Left ventricle myocardium inferior (tissue), 1 donor: ENCODE measurements around the gene VLDLR. TPM values are rescaled to one million over a fixed set of nuclear protein-coding genes. Genes with fewer than 3 reads are reported as not detected.

Source experiments
- DNase-seq: peaks from one replicate; pipeline ENCODE4 v3.0.0-alpha.2; 2020
- H3K27ac ChIP-seq: fragments of 200-600 bp; replicated peaks from 2 replicates; pipeline ENCODE4 v1.8.0; 2021
- H3K27me3 ChIP-seq: fragments of 200-600 bp; 2 replicates; pipeline ENCODE4 v1.8.0; 2021; ENCODE audit warnings: low read depth
- H3K36me3 ChIP-seq: fragments of 200-600 bp; 2 replicates; pipeline ENCODE4 v1.8.0; 2021
- H3K4me1 ChIP-seq: fragments of 200-600 bp; 2 replicates; pipeline ENCODE4 v1.8.0; 2021
- H3K4me3 ChIP-seq: fragments of 200-600 bp; 2 replicates; pipeline ENCODE4 v1.8.0; 2021; ENCODE audit warnings: mild to moderate bottlenecking, moderate library complexity
- H3K9me3 ChIP-seq: fragments of 200-600 bp; replicated peaks from 2 replicates; pipeline ENCODE4 v1.8.0; 2021
- intact Hi-C: fragments of 100-400 bp; cut with micrococcal nuclease; formaldehyde crosslinking; loops from one replicate; pipeline ENCODE4 v1.11.0; 2022
- total RNA-seq: library from RNA; stranded (reverse); fragmentation: NEBNext Ultra II Directional; extraction: Animal tissue kit (Norgen Biotek cat#: 25700); gene quantifications from one replicate; pipeline ENCODE4 v1.2.1, GENCODE V29; 2021
- TF ChIP-seq, protein P1 (sequence below): fragments of 200-600 bp; IDR thresholded peaks from 2 replicates; pipeline ENCODE4 v1.8.0; 2021; ENCODE audit warnings: antibody characterized with exemption, mild to moderate bottlenecking, borderline replicate concordance
- donor health status: DM: no; HTN: yes; CAD: no; lungs with severe emphysema.

VLDLR gene
- total RNA-seq, 1 donor from 2014 or later, result 144 TPM

DNA sequence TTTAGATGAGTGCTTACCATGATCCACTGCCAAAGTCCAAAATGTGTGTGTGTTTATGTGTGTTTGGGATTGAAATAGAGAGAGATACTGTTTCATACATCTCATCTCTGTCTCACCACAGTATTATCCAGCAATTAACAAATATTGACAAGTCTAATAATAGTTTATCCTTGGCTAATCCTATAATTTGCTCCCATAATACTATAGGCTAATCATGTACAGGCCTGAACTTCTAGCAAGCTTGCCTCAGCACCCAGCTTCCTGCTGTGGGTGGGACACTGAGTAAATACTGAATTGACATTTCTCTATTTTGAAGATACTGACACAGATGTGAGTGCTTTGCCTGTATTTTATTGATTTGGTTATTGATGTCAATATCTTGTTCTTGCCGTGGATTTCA lies 60.4 kb downstream of the VLDLR start:
- DNase-seq, result no peak
- intact Hi-C loops, result no loop called here
- peaks cover 17% of the 10 kb centered on the region for H3K4me1 ChIP-seq
- no peaks in the 10 kb centered on the region for H3K27me3 ChIP-seq
- H3K27ac ChIP-seq, result no peak overlapping the region
- H3K4me3 ChIP-seq, result no peak overlapping the region
- TF ChIP-seq, protein P1, sequence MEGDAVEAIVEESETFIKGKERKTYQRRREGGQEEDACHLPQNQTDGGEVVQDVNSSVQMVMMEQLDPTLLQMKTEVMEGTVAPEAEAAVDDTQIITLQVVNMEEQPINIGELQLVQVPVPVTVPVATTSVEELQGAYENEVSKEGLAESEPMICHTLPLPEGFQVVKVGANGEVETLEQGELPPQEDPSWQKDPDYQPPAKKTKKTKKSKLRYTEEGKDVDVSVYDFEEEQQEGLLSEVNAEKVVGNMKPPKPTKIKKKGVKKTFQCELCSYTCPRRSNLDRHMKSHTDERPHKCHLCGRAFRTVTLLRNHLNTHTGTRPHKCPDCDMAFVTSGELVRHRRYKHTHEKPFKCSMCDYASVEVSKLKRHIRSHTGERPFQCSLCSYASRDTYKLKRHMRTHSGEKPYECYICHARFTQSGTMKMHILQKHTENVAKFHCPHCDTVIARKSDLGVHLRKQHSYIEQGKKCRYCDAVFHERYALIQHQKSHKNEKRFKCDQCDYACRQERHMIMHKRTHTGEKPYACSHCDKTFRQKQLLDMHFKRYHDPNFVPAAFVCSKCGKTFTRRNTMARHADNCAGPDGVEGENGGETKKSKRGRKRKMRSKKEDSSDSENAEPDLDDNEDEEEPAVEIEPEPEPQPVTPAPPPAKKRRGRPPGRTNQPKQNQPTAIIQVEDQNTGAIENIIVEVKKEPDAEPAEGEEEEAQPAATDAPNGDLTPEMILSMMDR, result no peak
- H3K9me3 ChIP-seq, result no peaks in the 10 kb centered on the region
- H3K36me3 ChIP-seq, result no peaks in the 10 kb centered on the region

DNA sequence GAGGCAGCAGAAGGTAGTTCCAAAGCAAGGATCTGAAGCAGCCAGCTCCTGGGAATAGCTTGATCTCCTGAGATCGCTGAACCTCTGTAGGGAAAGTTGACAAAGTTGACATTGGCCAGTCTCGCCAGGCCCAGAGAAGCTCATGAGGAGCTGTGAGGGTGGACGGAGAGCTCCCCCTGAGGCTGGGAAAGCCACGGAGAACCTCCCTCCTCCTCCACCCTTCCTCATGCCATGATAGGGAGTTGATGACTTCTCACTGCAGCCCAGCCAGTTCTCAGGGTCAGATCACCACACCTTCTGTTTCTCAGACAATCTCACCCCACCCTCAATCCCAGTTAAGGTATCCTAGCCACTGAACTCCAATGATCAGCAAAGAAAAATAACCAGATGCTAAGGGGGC lies 65.3 kb downstream of the VLDLR start:
- TF ChIP-seq, protein P1, result no peak
- Histone ChIP-seq H3K4me3 (no peak overlapping the region), H3K27ac (no peak overlapping the region), H3K36me3 (no peaks in the 10 kb centered on the region), H3K4me1 (peaks cover 30% of the 10 kb centered on the region), H3K9me3 (no peaks in the 10 kb centered on the region), H3K27me3 (no peaks in the 10 kb centered on the region)
- DNase-seq, result no peak
- intact Hi-C loops, result no loop called here

DNA sequence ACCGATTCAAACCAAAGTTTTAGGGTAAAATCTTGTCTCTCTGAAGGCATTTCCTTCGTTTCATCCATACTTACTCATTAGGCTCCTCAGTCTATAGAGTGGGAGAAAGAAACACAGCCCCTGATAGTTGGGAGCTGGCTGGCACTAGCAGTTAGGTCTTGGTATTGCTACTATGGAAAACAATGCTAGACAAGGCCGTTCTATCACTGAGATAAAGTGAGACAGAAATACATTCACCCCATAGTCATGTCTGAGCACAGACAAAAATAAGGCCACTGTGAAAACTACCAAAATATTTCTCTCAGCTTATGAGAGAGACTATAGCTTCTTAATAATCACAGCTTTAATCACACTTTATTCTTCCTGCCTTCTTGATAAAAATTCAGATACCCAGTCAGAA lies 67.0 kb downstream of the VLDLR start:
- TF ChIP-seq, protein P1, result no peak
- Histone ChIP-seq H3K4me3 (no peak overlapping the region), H3K9me3 (no peaks in the 10 kb centered on the region), H3K36me3 (no peaks in the 10 kb centered on the region), H3K27me3 (no peaks in the 10 kb centered on the region), H3K4me1 (peaks cover 31% of the 10 kb centered on the region), H3K27ac (peak overlapping the region; percentile 48)
- intact Hi-C loops, result no loop called here
- no peak for DNase-seq

DNA sequence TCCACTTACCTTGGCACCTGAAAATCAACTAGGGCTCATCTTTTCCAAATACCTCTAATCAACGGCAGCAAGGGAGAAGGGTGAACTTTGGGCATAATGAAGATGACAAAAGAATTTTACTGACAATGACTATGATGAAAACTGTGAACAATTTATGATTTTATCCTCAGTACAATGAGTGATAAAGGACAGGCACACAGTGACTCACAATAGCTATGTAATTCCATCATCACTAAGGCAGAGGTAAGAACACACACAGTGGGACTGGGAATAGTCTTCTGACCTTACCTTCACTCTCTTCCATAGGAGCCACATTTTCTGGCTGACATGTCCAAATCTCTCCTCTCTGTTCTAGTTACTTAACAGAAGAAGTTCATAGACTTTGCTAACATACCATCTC lies 69.6 kb downstream of the VLDLR start:
- TF ChIP-seq, protein P1, result no peak
- Histone ChIP-seq H3K4me3 (no peak overlapping the region), H3K27ac (no peak overlapping the region), H3K36me3 (no peaks in the 10 kb centered on the region), H3K9me3 (no peaks in the 10 kb centered on the region), H3K4me1 (peaks cover 31% of the 10 kb centered on the region), H3K27me3 (no peaks in the 10 kb centered on the region)
- intact Hi-C loops, result no loop called here
- no peak for DNase-seq

DNA sequence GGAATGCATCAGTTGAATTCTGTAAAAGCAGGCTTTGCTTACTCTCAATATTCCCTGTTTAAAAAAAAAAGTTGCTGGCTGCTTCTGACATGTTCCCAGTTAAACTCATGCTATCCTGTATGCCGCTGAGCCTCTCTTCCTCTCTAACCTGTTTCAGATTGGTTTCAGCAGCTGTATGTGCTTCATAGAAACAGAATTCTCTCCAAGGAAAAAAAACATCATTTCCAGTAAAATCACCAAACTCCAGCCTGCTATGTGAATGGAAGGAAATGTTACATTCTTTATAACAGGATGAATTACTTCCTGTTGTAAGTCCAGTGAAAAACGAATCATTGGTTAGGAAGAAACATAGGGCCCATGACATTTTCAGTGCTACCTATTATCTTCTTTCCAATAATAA lies 70.0 kb downstream of the VLDLR start:
- Histone ChIP-seq H3K4me3 (no peak overlapping the region), H3K27me3 (no peaks in the 10 kb centered on the region), H3K9me3 (no peaks in the 10 kb centered on the region), H3K4me1 (peaks cover 31% of the 10 kb centered on the region), H3K36me3 (no peaks in the 10 kb centered on the region), H3K27ac (no peak overlapping the region)
- DNase-seq, result no peak
- intact Hi-C loops, result no loop called here
- TF ChIP-seq, protein P1, result no peak

DNA sequence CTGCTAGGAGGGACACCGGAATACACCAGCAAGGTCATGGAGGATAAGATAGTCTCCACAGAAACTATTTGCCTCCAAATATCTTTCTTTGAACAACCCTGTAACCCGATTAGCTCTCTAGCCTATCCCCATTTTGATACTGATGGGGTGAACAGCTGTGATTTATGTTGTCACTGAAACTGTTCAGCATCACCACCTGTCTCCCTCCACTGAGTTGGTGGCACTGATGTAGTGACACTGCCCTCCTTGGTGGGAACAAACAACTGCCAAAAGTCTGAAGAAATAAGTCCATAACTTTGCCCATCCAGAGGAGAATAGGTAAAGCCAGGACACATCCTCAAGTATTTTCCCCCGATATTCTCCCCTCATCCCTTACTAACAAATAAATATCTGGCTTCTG lies 71.5 kb downstream of the VLDLR start:
- Histone ChIP-seq H3K9me3 (no peaks in the 10 kb centered on the region), H3K36me3 (no peaks in the 10 kb centered on the region), H3K4me1 (peaks cover 30% of the 10 kb centered on the region), H3K27me3 (no peaks in the 10 kb centered on the region), H3K4me3 (no peak overlapping the region), H3K27ac (no peak overlapping the region)
- intact Hi-C loops, result no loop called here
- TF ChIP-seq, protein P1, result no peak
- DNase-seq, result no peak
